ENCODE measurements around the gene KLHDC7B. TPM values are rescaled to one million over a fixed set of nuclear protein-coding genes. Genes with fewer than 3 reads are reported as not detected.
"Not testable (repeated sequence)": the region's sequence is repeated elsewhere in the genome, so short reads cannot be mapped to it uniquely, and the experiment has no call there.

The KLHDC7B gene
- total RNA-seq, 2 experiments from 2014 or later, result 6.9 to 7.7 TPM

- H3K36me3 Mint-ChIP-seq, result peaks cover 4% of the 10 kb centered on the region
- CTCF ChIA-PET, result interaction anchor here (0.6 to 7.5 kb wide), 7 partner anchors 11 to 297 kb away, joined by 3 to 88 read pairs (median 7); partner anchors contain the start of genes LMF2, NCAPH2, SCO2 and SYCE3
- H3K4me1 Mint-ChIP-seq (ENCODE audit: low read depth), result peaks cover 71% of the 10 kb centered on the region
- H3K4me3 Mint-ChIP-seq, result peak overlapping the region; percentile 28
- H3K9me3 Mint-ChIP-seq, result peaks cover 2% of the 10 kb centered on the region
- DNase-seq, result no peak
- POLR2A ChIA-PET, result interaction anchor here (0.6 to 9.9 kb wide), 8 partner anchors 8 to 153 kb away, joined by 3 to 139 read pairs (median 18); partner anchors contain the start of genes SCO2, SYCE3 and TYMP
- peak overlapping the region; percentile 95 for H3K27ac Mint-ChIP-seq
- intact Hi-C loops (cut with micrococcal nuclease), result no loop called here
- H3K27me3 Mint-ChIP-seq, result no peaks in the 10 kb centered on the region
Measured at GRCh38 chr22:50540381-50540780, 5.3 kb upstream of the KLHDC7B start.

- H3K27ac Mint-ChIP-seq, result peak overlapping the region; percentile 95
Measured at GRCh38 chr22:50541667-50542026, 4.1 kb upstream of the KLHDC7B start.

DNA sequence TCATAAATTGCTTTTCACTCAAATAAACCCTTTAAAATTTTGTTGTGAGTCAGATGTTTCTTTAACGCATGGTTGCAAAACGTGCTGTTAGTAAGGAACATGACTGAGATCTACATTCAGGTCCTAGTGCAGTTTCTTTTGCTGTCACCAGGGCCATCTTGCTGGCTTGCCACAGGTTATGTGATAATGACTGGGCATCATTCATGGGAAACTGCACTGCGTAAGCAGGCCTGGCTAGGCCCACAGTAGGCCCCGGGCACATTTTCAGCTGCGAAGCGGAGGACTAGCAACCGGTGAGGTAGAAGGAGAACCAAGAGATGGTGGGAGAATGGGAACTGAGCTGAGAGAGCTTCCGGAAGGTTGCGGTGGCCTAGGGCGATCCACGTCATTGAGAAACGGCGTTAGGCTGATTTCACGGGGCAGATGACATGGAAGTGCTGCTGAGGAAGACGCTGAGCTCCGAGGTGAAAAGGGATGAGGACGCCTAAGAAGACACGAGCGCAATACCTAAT, 3.2 kb upstream of the KLHDC7B start:
- intact Hi-C loops (cut with micrococcal nuclease), result no loop called here

More at GRCh38 chr22:50541667-50542026, 4.1 kb upstream of the KLHDC7B start:
- peak overlapping the region; percentile 36 for H3K4me3 Mint-ChIP-seq
- intact Hi-C loops (cut with micrococcal nuclease); H3K9me3 Mint-ChIP-seq; H3K27me3 Mint-ChIP-seq; H3K36me3 Mint-ChIP-seq: not testable (repeated sequence)
- ChIA-PET CTCF (interaction anchor here (1.8 to 7.5 kb wide), 3 partner anchors 15 to 33 kb away, joined by 3 to 88 read pairs (median 23); partner anchors contain the start of genes LMF2, NCAPH2, SCO2 and SYCE3), POLR2A (interaction anchor here (4.8 to 9.9 kb wide), 2 partner anchors 10 to 15 kb away, joined by 29 to 139 read pairs; partner anchors contain the start of genes SCO2 and TYMP)
- peaks cover 73% of the 10 kb centered on the region for H3K4me1 Mint-ChIP-seq (ENCODE audit: low read depth)
- peak; percentile 78 for DNase-seq

DNA sequence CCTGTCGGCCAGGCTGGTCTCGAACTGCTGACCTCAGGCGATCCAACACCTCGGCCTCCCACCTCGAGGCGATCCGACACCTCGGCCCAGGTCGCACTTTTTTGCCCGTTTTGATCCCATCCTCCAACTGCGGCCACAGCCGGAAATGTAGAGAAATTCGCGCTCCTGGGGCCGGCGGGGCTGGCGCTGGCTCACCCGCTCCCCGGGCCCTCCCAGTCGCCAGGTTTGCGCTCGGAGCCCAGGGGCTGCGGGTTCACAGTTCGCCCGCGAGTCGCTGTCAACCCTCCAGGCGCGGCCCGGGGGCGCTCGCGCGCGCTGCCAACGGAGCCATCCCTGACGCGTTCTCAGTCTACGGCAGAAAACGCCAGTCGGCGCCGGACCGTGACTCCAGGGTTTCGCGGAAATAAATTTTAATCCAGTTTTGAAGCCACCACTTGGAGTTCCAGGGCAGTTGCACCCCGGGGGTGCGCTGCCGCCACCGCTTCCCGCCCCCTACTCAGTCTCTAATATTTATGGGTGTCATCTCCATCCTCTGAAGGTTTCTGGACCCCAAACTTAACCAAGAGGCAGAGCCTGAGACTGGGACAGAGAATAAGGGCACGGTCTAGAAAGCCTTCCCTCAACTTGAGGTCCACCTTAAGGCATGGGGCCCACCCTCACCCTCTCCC, 1.5 kb upstream of the KLHDC7B start:
- peak overlapping the region; percentile 76 for H3K27ac Mint-ChIP-seq
- H3K4me3 Mint-ChIP-seq, result peak overlapping the region; percentile 59
- peaks cover 4% of the 10 kb centered on the region for H3K36me3 Mint-ChIP-seq
- POLR2A ChIA-PET, result interaction anchor here (0.8 to 7.5 kb wide), 4 partner anchors 12 to 71 kb away, joined by 3 to 71 read pairs (median 6); partner anchors contain the start of genes SCO2 and TYMP
- DNase-seq, result peak; percentile 92
- H3K27me3 Mint-ChIP-seq, result no peaks in the 10 kb centered on the region
- intact Hi-C loops (cut with micrococcal nuclease), result loop anchor here (1.0 to 2.0 kb wide), 2 partner anchors 13 to 18 kb away; partner anchors contain the start of genes SYCE3 and TYMP
- CTCF ChIA-PET, result interaction anchor here (0.9 to 4.9 kb wide), 7 partner anchors 8 to 148 kb away, joined by 3 to 46 read pairs (median 5); partner anchors contain the start of gene SYCE3
- peaks cover 57% of the 10 kb centered on the region for H3K4me1 Mint-ChIP-seq (ENCODE audit: low read depth)
- H3K9me3 Mint-ChIP-seq, result peaks cover 2% of the 10 kb centered on the region

More for the DNA sequence above, 3.2 kb upstream of the KLHDC7B start:
- ChIA-PET CTCF (interaction anchor here (1.2 to 7.5 kb wide), 3 partner anchors 16 to 78 kb away, joined by 4 to 88 read pairs (median 4); partner anchors contain the start of genes SCO2 and SYCE3), POLR2A (interaction anchor here (4.8 to 9.9 kb wide), 2 partner anchors 11 to 15 kb away, joined by 29 to 139 read pairs; partner anchors contain the start of genes SCO2 and TYMP)
- Mint-ChIP-seq H3K27me3 (no peaks in the 10 kb centered on the region), H3K36me3 (peaks cover 4% of the 10 kb centered on the region), H3K27ac (peak overlapping the region; percentile 95), H3K4me3 (peak overlapping the region; percentile 27), H3K9me3 (peaks cover 2% of the 10 kb centered on the region), H3K4me1 (ENCODE audit: low read depth) (peaks cover 68% of the 10 kb centered on the region)
- DNase-seq, result peak; percentile 79

DNA sequence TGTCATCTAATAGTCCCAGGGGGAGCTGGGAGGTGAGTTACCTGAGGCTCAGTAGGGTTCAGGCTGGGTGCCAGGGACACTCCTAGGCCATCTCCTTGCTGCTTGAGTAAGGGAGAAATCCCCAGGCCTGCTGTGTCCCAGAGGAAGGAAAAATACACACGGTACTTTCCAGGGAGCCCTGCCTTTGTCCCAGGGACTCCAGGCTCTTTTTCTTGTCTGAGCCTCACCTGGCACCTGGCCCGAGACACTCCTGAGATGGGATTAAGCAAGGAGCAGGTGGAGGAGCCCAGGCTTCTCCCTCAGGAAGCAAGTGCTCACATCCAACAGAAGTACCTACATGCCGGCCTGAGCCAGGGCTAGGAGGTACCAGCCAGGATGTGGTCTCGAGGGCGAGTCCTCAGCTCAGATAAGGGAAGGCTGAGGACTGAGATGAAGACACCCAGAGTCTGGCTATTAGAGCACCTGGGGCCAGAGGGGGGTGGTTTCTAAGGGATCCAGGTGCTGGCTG, 899 bp upstream of the KLHDC7B start:
- Mint-ChIP-seq H3K27ac (peak overlapping the region; percentile 76), H3K27me3 (no peaks in the 10 kb centered on the region), H3K4me3 (peak overlapping the region; percentile 59), H3K36me3 (peaks cover 4% of the 10 kb centered on the region), H3K9me3 (peaks cover 2% of the 10 kb centered on the region), H3K4me1 (ENCODE audit: low read depth) (peaks cover 53% of the 10 kb centered on the region)
- ChIA-PET POLR2A (interaction anchor here (0.8 to 7.5 kb wide), 4 partner anchors 12 to 72 kb away, joined by 3 to 71 read pairs (median 6); partner anchors contain the start of genes SCO2 and TYMP), CTCF (interaction anchor here (0.8 to 4.9 kb wide), 8 partner anchors 9 to 147 kb away, joined by 3 to 46 read pairs (median 6); partner anchors contain the start of genes SCO2, SYCE3 and TYMP)
- intact Hi-C loops (cut with micrococcal nuclease), result loop anchor here (1.0 to 2.0 kb wide), 2 partner anchors 14 to 18 kb away; partner anchors contain the start of genes SYCE3 and TYMP
- DNase-seq, result peak; percentile 56

- H3K4me3 Mint-ChIP-seq, result peak overlapping the region; percentile 46
- ChIA-PET CTCF (interaction anchor here (1.5 to 4.9 kb wide), 7 partner anchors 11 to 75 kb away, joined by 5 to 46 read pairs (median 11); partner anchors contain the start of genes SCO2 and SYCE3), POLR2A (interaction anchor here (2.2 to 7.5 kb wide), 3 partner anchors 7 to 20 kb away, joined by 9 to 71 read pairs (median 22); partner anchors contain the start of genes SCO2 and TYMP)
- H3K27me3 Mint-ChIP-seq, result no peaks in the 10 kb centered on the region
- intact Hi-C loops (cut with micrococcal nuclease), result no loop called here
- H3K9me3 Mint-ChIP-seq, result peaks cover 2% of the 10 kb centered on the region
- no peak for DNase-seq
- H3K27ac Mint-ChIP-seq, result peak overlapping the region; percentile 64
- peaks cover 5% of the 10 kb centered on the region for H3K36me3 Mint-ChIP-seq
- peaks cover 50% of the 10 kb centered on the region for H3K4me1 Mint-ChIP-seq (ENCODE audit: low read depth)
Measured at GRCh38 chr22:50546326-50547262, 895 bp downstream of the KLHDC7B start.

DNA sequence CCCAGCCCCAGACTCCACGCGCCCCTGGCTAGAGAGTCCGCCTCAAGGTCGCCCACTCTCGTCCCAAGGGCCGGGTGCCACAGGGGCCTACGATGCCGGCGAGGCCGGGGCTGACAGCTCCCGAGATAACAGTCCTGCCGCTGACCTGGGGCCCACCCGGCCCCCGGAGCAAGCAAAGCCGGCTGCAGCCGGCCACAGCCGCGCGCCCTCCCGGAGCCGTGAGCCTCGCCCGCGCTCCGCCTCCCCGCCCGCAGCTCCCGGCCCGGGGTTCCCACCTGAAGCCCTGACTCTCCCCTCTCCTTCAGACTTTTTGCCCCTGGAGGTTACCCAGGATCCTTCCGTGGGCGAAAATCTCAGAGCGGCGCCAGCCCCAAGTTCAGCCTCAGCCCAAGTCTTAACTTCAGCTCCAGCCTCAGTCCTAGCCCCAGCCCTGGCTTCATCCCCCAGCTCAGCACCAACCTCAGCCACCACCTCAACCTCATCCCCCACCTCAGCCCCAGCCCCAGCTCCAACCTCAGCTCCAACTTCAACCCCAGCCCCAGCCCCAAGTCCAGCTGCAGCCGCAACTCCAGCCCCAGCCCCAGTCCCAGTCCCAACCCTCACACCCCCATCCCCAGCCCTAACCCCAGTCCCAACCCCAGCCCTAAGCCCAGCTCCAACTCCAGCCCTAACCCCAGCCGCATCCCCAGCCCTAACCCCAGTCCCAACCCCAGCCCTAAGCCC, 1.7 kb downstream of the KLHDC7B start:
- Mint-ChIP-seq H3K36me3 (peaks cover 5% of the 10 kb centered on the region), H3K9me3 (peaks cover 2% of the 10 kb centered on the region), H3K27me3 (no peaks in the 10 kb centered on the region), H3K4me1 (ENCODE audit: low read depth) (peaks cover 42% of the 10 kb centered on the region), H3K27ac (no peak overlapping the region), H3K4me3 (no peak overlapping the region)
- POLR2A ChIA-PET, result interaction anchor here (0.8 to 7.5 kb wide), 7 partner anchors 8 to 73 kb away, joined by 4 to 71 read pairs (median 11); partner anchors contain the start of genes SCO2, SYCE3 and TYMP
- CTCF ChIA-PET, result interaction anchor here (0.9 to 4.9 kb wide), 9 partner anchors 8 to 80 kb away, joined by 3 to 46 read pairs (median 11); partner anchors contain the start of genes ARSA, CHKB, SCO2 and SYCE3
- no peak for DNase-seq
- intact Hi-C loops (cut with micrococcal nuclease), result no loop called here

GRCh38 chr22:50548040-50548920, 2.6 kb downstream of the KLHDC7B start:
- Mint-ChIP-seq H3K27me3 (no peaks in the 10 kb centered on the region), H3K9me3 (no peaks in the 10 kb centered on the region), H3K4me3 (peak overlapping the region; percentile 73), H3K4me1 (ENCODE audit: low read depth) (peaks cover 38% of the 10 kb centered on the region), H3K36me3 (peaks cover 2% of the 10 kb centered on the region), H3K27ac (peak overlapping the region; percentile 78)
- CTCF ChIA-PET, result interaction anchor here (0.8 to 4.9 kb wide), 14 partner anchors 9 to 79 kb away, joined by 3 to 46 read pairs (median 4); partner anchors contain the start of genes ARSA, CHKB, LMF2 and NCAPH2
- POLR2A ChIA-PET, result interaction anchor here (0.8 to 7.5 kb wide), 8 partner anchors 9 to 73 kb away, joined by 4 to 71 read pairs (median 10); partner anchors contain the start of genes SCO2, SYCE3 and TYMP
- intact Hi-C loops (cut with micrococcal nuclease), result loop anchor here (1.0 kb wide), 1 partner anchor 14 kb away; the partner anchor contains the start of gene SYCE3
- peak; percentile 73 for DNase-seq

All from activated CD4-positive, alpha-beta memory T cell treated with anti-CD3 and anti-CD28 coated beads for 36 hours (primary cell).